Measurements from ENCODE around the gene C2orf49.

C2orf49 gene

GRCh38 chr2:105327690-105328089, 9.7 kb upstream of the C2orf49 start:
- no peak for DNase-seq (ENCODE audit: low read depth)
- TF ChIP-seq, protein P1, sequence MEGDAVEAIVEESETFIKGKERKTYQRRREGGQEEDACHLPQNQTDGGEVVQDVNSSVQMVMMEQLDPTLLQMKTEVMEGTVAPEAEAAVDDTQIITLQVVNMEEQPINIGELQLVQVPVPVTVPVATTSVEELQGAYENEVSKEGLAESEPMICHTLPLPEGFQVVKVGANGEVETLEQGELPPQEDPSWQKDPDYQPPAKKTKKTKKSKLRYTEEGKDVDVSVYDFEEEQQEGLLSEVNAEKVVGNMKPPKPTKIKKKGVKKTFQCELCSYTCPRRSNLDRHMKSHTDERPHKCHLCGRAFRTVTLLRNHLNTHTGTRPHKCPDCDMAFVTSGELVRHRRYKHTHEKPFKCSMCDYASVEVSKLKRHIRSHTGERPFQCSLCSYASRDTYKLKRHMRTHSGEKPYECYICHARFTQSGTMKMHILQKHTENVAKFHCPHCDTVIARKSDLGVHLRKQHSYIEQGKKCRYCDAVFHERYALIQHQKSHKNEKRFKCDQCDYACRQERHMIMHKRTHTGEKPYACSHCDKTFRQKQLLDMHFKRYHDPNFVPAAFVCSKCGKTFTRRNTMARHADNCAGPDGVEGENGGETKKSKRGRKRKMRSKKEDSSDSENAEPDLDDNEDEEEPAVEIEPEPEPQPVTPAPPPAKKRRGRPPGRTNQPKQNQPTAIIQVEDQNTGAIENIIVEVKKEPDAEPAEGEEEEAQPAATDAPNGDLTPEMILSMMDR (IDR thresholded peaks at IDR 0.05; ENCODE audit: insufficient read depth, low read depth, low read length, missing control alignments), result no peak
- no peak overlapping the region for H3K4me3 ChIP-seq (ENCODE audit: low read length)

GRCh38 chr2:105328281-105329196, 8.8 kb upstream of the C2orf49 start:
- peak; percentile 80 for DNase-seq (ENCODE audit: low read depth)
- TF ChIP-seq, protein P1 (IDR thresholded peaks at IDR 0.05; ENCODE audit: insufficient read depth, low read depth, low read length, missing control alignments), result no peak
- peak overlapping the region; percentile 68 for H3K4me3 ChIP-seq (ENCODE audit: low read length)

DNA sequence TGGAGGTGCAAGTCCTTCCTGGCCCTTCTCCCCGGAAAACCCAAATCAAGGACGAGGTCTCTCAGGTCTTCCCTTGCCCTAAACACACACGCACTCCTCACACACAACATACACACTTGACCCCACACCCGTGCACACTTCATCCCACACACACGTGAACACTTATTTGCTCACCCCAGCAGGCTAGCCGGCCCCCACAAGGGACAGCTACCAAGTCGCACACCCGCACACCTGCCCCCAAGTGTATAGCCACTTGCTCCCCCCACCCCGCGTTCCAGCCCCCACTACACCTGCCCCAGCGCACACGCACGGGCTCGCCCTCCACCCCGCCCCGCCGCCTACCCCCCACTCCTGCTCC, 8.2 kb upstream of the C2orf49 start:
- TF ChIP-seq, protein P1 (IDR thresholded peaks at IDR 0.05; ENCODE audit: insufficient read depth, low read depth, low read length, missing control alignments), result no peak
- DNase-seq (ENCODE audit: low read depth), result no peak

DNA sequence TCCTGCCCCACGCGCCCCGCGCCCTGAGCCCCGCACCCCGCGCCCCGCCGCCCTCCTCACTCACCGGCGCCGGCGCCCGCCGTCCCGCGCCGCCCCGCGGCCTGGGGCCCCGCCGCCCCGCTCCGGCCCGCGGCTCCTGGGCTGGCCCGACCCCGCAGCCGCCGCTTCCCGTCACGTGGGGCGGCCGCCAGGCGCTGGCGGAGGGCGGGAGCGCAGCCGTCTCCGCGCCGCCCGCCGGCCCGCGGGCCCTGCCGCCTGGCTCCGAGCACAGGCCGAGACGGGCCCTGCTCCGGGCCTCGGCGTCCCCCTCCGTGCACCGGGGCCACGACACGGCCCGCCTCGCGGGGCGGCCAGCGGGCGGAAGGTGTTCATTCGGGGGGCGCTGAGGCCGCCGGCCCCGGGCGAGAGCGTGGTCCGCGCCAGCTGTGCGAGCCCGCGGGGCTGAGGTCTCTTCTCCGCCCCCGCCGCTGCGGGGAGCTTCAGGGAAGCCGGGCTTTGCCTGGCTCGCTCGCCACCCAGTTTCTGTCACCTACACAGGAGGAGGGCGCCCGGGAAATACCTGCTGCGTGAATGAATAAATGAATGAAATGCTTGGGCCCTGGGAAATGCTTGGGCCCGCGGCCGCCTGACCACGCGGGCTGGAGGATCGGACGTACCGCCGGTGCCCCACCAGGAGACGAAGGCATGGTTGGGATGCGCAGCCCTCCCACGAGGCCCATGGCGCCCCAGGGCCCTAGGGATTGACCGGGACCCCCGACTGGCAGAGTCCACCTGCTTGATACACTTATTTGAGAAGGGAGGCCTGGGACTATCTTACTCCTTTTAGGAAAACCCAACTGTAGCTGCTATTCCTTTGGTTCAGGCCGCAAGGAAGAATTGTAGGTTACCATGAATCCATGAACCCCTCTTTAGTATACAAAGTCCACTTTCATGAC, 7.5 kb upstream of the C2orf49 start, which contains the start of gene TGFBRAP1:
TGFBRAP1 (minus strand) TSS at position 175 of the 935 bp plus-strand sequence. CDS start 21,434 bp downstream, outside the sequence.
- DNase-seq (ENCODE audit: low read depth), result peak; percentile 57
- peak within 1 kb of the TSS; percentile 68 for H3K4me3 ChIP-seq (ENCODE audit: low read length)
- TF ChIP-seq, protein P1 (IDR thresholded peaks at IDR 0.05; ENCODE audit: insufficient read depth, low read depth, low read length, missing control alignments), result no peak

More for the DNA sequence above, 8.2 kb upstream of the C2orf49 start:
- H3K4me3 ChIP-seq (ENCODE audit: low read length), result peak overlapping the region; percentile 68

- no peak for DNase-seq (ENCODE audit: low read depth)
- TF ChIP-seq, protein P1 (IDR thresholded peaks at IDR 0.05; ENCODE audit: insufficient read depth, low read depth, low read length, missing control alignments), result no peak
- H3K4me3 ChIP-seq (ENCODE audit: low read length), result no peak overlapping the region
Observed at GRCh38 chr2:105330681-105331375, 6.5 kb upstream of the C2orf49 start.

GRCh38 chr2:105334211-105334610, 3.1 kb upstream of the C2orf49 start:
- TF ChIP-seq, protein P1 (IDR thresholded peaks at IDR 0.05; ENCODE audit: insufficient read depth, low read depth, low read length, missing control alignments), result no peak
- DNase-seq (ENCODE audit: low read depth), result no peak
- no peak overlapping the region for H3K4me3 ChIP-seq (ENCODE audit: low read length)

Measured in epithelial cell of esophagus (primary cell).